ENCODE data around the gene EMP1. TPM values are rescaled to one million over a fixed set of nuclear protein-coding genes. Genes with fewer than 3 reads are reported as not detected.

EMP1 gene
- total RNA-seq, 1 experiment from 2014 or later, result 18.6 TPM

GRCh38 chr12:13203034-13203922 is 6.8 kb downstream of the EMP1 start:
- intact Hi-C loops (cut with micrococcal nuclease; ENCODE audit: unreplicated experiment) (no loop called here), in situ Hi-C loops (cut with HindIII; ENCODE audit: low pct_unique_long_range_greater_than_20kb, low sequenced_read_pairs) (no loop called here)
- no peak for TF ChIP-seq POLR2AphosphoS5 (IDR thresholded peaks at IDR 0.05; ENCODE audit: low read depth, low read length)
- TF ChIP-seq TCF7L2 (IDR thresholded peaks at IDR 0.05; ENCODE audit: low read depth, low read length), result no peak
- no peak for TF ChIP-seq SIN3A (IDR thresholded peaks at IDR 0.05; ENCODE audit: borderline replicate concordance, insufficient read depth, low read depth, low read length)
- peak; percentile 62 for TF ChIP-seq CTCF (IDR thresholded peaks at IDR 0.05)
- no peak for DNase-seq (ENCODE audit: low read depth, low spot score)
- POLR2A ChIA-PET, result no interaction called here
- Histone ChIP-seq H3K4me1 (ENCODE audit: control insufficient read depth, insufficient read depth, low read length) (peaks cover 16% of the 10 kb centered on the region), H3K9me3 (ENCODE audit: control insufficient read depth, insufficient read depth, low read depth, low read length) (no peaks in the 10 kb centered on the region), H3K27me3 (ENCODE audit: control insufficient read depth, insufficient read depth, low read length) (no peaks in the 10 kb centered on the region), H3K27ac (ENCODE audit: low read length) (no peak overlapping the region), H3K4me3 (ENCODE audit: low read depth in 2 of 2, low read length in 2 of 2) (no peak overlapping the region), H3K36me3 (ENCODE audit: control insufficient read depth, insufficient read depth, low read length) (no peaks in the 10 kb centered on the region)
- no peak for ATAC-seq
- no TSS peak for BruUV-seq (replicated peaks)
- CTCF ChIA-PET, result interaction anchor here (1.1 to 1.5 kb wide), 2 partner anchors 12 to 179 kb away, joined by 3 to 4 read pairs; no protein-coding TSS in a partner anchor

- no peak for TF ChIP-seq REST (IDR thresholded peaks at IDR 0.05; ENCODE audit: insufficient read depth in 1 of 2, low read depth in 2 of 2, low read length in 1 of 2)
- TF ChIP-seq POLR2AphosphoS5 (IDR thresholded peaks at IDR 0.05; ENCODE audit: low read depth, low read length), result no peak
- TF ChIP-seq SIN3A (IDR thresholded peaks at IDR 0.05; ENCODE audit: borderline replicate concordance, insufficient read depth, low read depth, low read length), result no peak
- no peak for TF ChIP-seq CTCF (IDR thresholded peaks at IDR 0.05)
- Histone ChIP-seq H3K27ac (ENCODE audit: low read length) (peak overlapping the region; percentile 62), H3K36me3 (ENCODE audit: control insufficient read depth, insufficient read depth, low read length) (no peaks in the 10 kb centered on the region), H3K9me3 (ENCODE audit: control insufficient read depth, insufficient read depth, low read depth, low read length) (no peaks in the 10 kb centered on the region), H3K4me3 (ENCODE audit: low read depth in 2 of 2, low read length in 2 of 2) (no peak overlapping the region), H3K4me1 (ENCODE audit: control insufficient read depth, insufficient read depth, low read length) (peaks cover 25% of the 10 kb centered on the region), H3K27me3 (ENCODE audit: control insufficient read depth, insufficient read depth, low read length) (no peaks in the 10 kb centered on the region)
- ChIA-PET CTCF (no interaction called here), POLR2A (no interaction called here)
- ATAC-seq, result no peak
- intact Hi-C loops (cut with micrococcal nuclease; ENCODE audit: unreplicated experiment) (no loop called here), in situ Hi-C loops (cut with HindIII; ENCODE audit: low pct_unique_long_range_greater_than_20kb, low sequenced_read_pairs) (no loop called here)
- DNase-seq (ENCODE audit: low read depth, low spot score), result no peak
- BruUV-seq (replicated peaks), result no TSS peak
Measured at GRCh38 chr12:13204428-13204827, 7.9 kb downstream of the EMP1 start.
